Upper lobe of right lung (tissue), 1 donor: ENCODE measurements around the gene PTP4A2. TPM values are rescaled to one million over a fixed set of nuclear protein-coding genes. Genes with fewer than 3 reads are reported as not detected.

Experiments used
- ATAC-seq: fragments of 200-7000 bp; cut with Tn5 transposase; one replicate; pipeline ENCODE4 v1.9.1; 2020; ENCODE audit warnings: mild to moderate bottlenecking, moderate library complexity
- DNase-seq: peaks from one replicate; pipeline ENCODE4 v3.0.0-alpha.2; 2020
- H3K27ac ChIP-seq: fragments of 200-600 bp; one replicate; pipeline ENCODE4 v1.8.0; 2022
- H3K27me3 ChIP-seq: fragments of 200-600 bp; one replicate; pipeline ENCODE4 v1.8.0; 2022; ENCODE audit warnings: mild to moderate bottlenecking
- H3K36me3 ChIP-seq: fragments of 200-600 bp; one replicate; pipeline ENCODE4 v1.8.0; 2022
- H3K4me1 ChIP-seq: fragments of 200-600 bp; one replicate; pipeline ENCODE4 v1.8.0; 2022
- H3K4me3 ChIP-seq: fragments of 200-600 bp; one replicate; pipeline ENCODE4 v1.8.0; 2022; ENCODE audit warnings: mild to moderate bottlenecking
- H3K9me3 ChIP-seq: fragments of 200-600 bp; one replicate; pipeline ENCODE4 v1.8.0; 2022
- CTCF ChIP-seq: fragments of 200-600 bp; IDR thresholded peaks from one replicate; pipeline ENCODE4 v1.8.0; 2022; ENCODE audit warnings: antibody characterized with exemption
- intact Hi-C: fragments of 100-400 bp; cut with DNase I; formaldehyde crosslinking; loops from one replicate; pipeline ENCODE4 v1.11.0; 2022
- long read RNA-seq: library from polyadenylated mRNA; unstranded; transcript quantifications from one replicate; pipeline ENCODE4 v2.0.0, GENCODE V29; 2021
- total RNA-seq: library from RNA; stranded (reverse); fragmentation: NEBNext Ultra II Directional; extraction: Animal tissue kit (Norgen Biotek cat#: 25700); gene quantifications from one replicate; pipeline ENCODE4 v1.2.1, GENCODE V29; 2021
- donor health status: DM: no; HTN: yes; CAD: no; lungs with severe emphysema.

The PTP4A2 gene
- total RNA-seq = 244 TPM
- long read RNA-seq, transcript PTP4A2-221 (6 exons, 3,921 nt) = major isoform, 292 of 353 reads
- long read RNA-seq, partial matches to known transcripts = 3 of 353 reads
- long read RNA-seq, other reads (novel, unspliced or antisense) = 54 of 353 reads

- peak; percentile 97 for ATAC-seq
- peak within 1 kb of the TSS; percentile 84 for H3K27ac ChIP-seq
- no peaks in the 10 kb centered on the region for H3K9me3 ChIP-seq
- H3K4me1 ChIP-seq = peaks cover 67% of the 10 kb centered on the region
- H3K36me3 ChIP-seq = no peaks in the 10 kb centered on the region
- peak within 1 kb of the TSS; percentile 62 for H3K4me3 ChIP-seq
- peak; percentile 98 for DNase-seq
- TF ChIP-seq CTCF = peak; percentile 18
- intact Hi-C loops = no loop called here
- no peaks in the 10 kb centered on the region for H3K27me3 ChIP-seq
Observed at GRCh38 chr1:31938184-31938975, at the start of gene PTP4A2. PTP4A2 (minus strand) TSS chr1:31938368; CDS start chr1:31919065, 19,303 bp downstream.

DNA sequence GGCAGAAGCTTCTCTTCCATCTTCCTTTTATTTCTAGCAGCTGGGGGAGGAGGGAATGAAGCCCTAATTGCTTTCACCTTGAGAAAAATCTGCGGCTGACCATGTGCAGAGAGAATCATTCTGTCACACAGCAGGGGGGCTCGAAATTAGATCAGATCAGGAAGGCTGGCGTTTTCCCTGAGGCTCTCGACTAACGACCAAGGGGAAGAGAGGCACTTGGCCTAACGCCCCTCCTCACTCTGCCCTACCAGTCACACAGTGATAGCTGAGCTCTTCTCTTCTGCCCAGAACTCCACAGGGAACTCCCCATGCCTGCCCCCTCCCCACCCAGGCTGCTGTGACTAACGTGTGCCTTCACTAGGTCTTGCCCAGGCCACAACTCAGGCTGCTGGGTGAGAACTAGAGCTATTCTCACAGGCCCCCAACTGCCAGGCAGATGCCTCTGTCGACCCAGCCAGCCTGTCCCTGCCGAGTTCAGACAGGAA lies 49.0 kb upstream of the PTP4A2 start:
- H3K36me3 ChIP-seq = no peaks in the 10 kb centered on the region
- no peaks in the 10 kb centered on the region for H3K9me3 ChIP-seq
- no peak for ATAC-seq
- intact Hi-C loops = no loop called here
- no peaks in the 10 kb centered on the region for H3K27me3 ChIP-seq
- no peak for TF ChIP-seq CTCF
- H3K4me3 ChIP-seq = no peak overlapping the region
- H3K4me1 ChIP-seq = peaks cover 12% of the 10 kb centered on the region
- DNase-seq = peak; percentile 28
- H3K27ac ChIP-seq = no peak overlapping the region

DNA sequence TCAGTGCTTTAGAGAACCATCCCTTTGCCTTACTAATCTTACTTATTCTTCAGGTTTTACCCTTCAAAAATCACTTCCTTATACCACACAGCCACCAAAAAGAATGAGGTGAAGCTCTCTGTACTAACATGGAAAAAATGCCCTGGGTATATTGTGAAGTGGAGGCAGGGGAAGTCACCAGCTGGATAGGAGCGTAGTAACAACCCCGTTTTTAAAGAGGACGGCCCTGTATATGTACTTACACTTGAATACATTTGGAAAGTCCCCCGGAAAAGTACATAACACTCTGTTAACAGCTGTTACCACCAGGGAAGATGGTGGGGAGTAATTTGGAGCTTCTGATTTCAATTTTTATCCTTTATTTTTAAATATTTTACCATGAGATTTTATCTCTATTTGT lies 47.3 kb upstream of the PTP4A2 start:
- Histone ChIP-seq H3K4me1 (peaks cover 12% of the 10 kb centered on the region), H3K27me3 (no peaks in the 10 kb centered on the region), H3K9me3 (no peaks in the 10 kb centered on the region), H3K4me3 (no peak overlapping the region), H3K27ac (peak overlapping the region; percentile 45), H3K36me3 (no peaks in the 10 kb centered on the region)
- TF ChIP-seq CTCF = no peak
- intact Hi-C loops = no loop called here
- ATAC-seq (peak; percentile 45), DNase-seq (no peak)

DNA sequence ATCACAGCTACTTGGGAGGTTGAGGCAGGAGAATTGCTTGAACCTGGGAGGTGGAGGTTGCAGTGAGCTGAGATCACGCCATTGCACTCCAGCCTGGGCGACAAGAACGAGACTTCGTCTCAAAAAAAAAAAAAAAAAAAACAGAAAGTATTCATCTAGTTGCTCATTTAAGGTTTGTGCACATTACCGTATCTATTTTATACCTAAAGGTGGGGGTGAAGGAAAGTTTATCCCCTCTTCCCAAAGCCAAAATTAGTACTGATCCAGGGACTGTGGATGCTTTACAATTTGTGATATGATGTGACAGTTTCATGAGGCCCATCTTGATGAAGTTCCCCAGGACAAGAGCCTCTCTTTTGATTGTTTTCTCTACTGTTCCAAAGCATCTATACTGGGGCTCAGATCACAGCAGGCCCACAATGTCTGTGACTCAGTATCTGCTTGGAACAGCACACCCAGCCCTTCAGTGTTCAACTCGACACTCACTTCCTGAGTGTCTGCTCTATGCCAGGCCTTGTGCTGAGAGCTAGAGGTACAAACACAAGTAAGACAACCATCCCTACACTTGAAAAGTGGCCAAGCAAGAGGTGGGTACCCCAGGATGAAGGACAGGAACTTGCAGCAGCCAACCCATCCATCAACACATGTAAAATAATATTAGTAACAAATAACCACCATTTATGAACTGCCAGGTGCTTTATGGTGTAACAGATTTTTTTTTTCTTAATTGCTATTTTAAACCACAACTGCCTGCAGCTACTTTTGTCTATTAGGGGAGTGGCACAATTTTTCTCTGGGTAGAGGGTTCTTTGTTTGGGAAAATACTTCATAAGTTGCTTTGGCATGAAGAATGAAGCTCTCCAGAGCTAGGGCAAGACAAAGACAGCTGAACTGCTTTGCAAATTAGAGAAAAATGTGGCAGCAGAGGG lies 46.5 kb upstream of the PTP4A2 start:
- Histone ChIP-seq H3K27me3 (no peaks in the 10 kb centered on the region), H3K4me1 (peaks cover 12% of the 10 kb centered on the region), H3K9me3 (no peaks in the 10 kb centered on the region), H3K36me3 (no peaks in the 10 kb centered on the region), H3K4me3 (no peak overlapping the region), H3K27ac (peak overlapping the region; percentile 45)
- no peak for TF ChIP-seq CTCF
- ATAC-seq (peak; percentile 63), DNase-seq (no peak)
- intact Hi-C loops = no loop called here

DNA sequence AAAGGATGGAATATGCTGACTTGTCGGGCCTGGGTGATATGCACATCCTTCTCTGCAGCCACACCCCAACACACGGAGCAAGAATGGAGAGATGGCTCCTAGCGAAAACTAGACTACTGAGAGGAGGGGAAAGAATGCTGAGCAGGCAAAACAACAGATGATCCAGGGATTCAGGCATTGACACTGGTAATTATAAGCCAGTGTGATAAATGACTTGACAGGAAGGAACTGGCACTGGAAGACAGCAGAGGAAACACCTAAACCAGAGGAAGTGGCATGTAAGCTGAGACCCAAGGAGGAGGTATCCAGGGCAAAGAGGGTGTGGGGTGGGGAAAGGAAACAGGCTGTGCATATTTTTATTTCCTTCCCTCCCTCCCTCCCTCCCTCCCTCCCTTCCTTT lies 43.8 kb upstream of the PTP4A2 start:
- Histone ChIP-seq H3K36me3 (no peaks in the 10 kb centered on the region), H3K27me3 (no peaks in the 10 kb centered on the region), H3K4me3 (no peak overlapping the region), H3K9me3 (no peaks in the 10 kb centered on the region), H3K4me1 (peaks cover 12% of the 10 kb centered on the region), H3K27ac (peak overlapping the region; percentile 3)
- TF ChIP-seq CTCF = no peak
- no peak for DNase-seq
- intact Hi-C loops = no loop called here
- peak; percentile 40 for ATAC-seq
